ENCODE data around the gene FHL1. TPM values are rescaled to one million over a fixed set of nuclear protein-coding genes. Genes with fewer than 3 reads are reported as not detected.

The FHL1 gene
- total RNA-seq, 1 donor from 2014 or later: 26.8 TPM

- TF ChIP-seq CTCF (IDR thresholded peaks at IDR 0.05; ENCODE audit: unreplicated experiment): no peak
- no peaks in the 10 kb centered on the region for H3K27me3 Mint-ChIP-seq (ENCODE audit: low read depth)
- H3K9me3 Mint-ChIP-seq: peaks cover 4% of the 10 kb centered on the region
- peaks cover 19% of the 10 kb centered on the region for H3K36me3 Mint-ChIP-seq
- H3K4me3 Mint-ChIP-seq: no peak overlapping the region
- peaks cover 6% of the 10 kb centered on the region for H3K4me1 Mint-ChIP-seq
- H3K27ac Mint-ChIP-seq: no peak overlapping the region
- DNase-seq (ENCODE audit: low spot score in 2 of 2, unreplicated experiment in 2 of 2): no peak
Observed at GRCh38 chrX:136215559-136215958, 68.2 kb downstream of the FHL1 start.

GRCh38 chrX:136219893-136220292 lies 72.6 kb downstream of the FHL1 start:
- peaks cover 27% of the 10 kb centered on the region for H3K36me3 Mint-ChIP-seq

GRCh38 chrX:136220540-136220939 lies 73.2 kb downstream of the FHL1 start:
- Mint-ChIP-seq H3K9me3 (peaks cover 9% of the 10 kb centered on the region), H3K4me1 (no peaks in the 10 kb centered on the region), H3K27me3 (ENCODE audit: low read depth) (no peaks in the 10 kb centered on the region), H3K36me3 (peaks cover 27% of the 10 kb centered on the region), H3K27ac (no peak overlapping the region), H3K4me3 (no peak overlapping the region)
- no peak for TF ChIP-seq CTCF (IDR thresholded peaks at IDR 0.05; ENCODE audit: unreplicated experiment)
- no peak for DNase-seq (ENCODE audit: low spot score in 2 of 2, unreplicated experiment in 2 of 2)

More at GRCh38 chrX:136219893-136220292, 72.6 kb downstream of the FHL1 start:
- Mint-ChIP-seq H3K4me1 (peaks cover under 1% of the 10 kb centered on the region), H3K27ac (no peak overlapping the region), H3K9me3 (peaks cover 9% of the 10 kb centered on the region), H3K27me3 (ENCODE audit: low read depth) (no peaks in the 10 kb centered on the region), H3K4me3 (no peak overlapping the region)
- no peak for TF ChIP-seq CTCF (IDR thresholded peaks at IDR 0.05; ENCODE audit: unreplicated experiment)
- no peak for DNase-seq (ENCODE audit: low spot score in 2 of 2, unreplicated experiment in 2 of 2)

- no peak for DNase-seq (ENCODE audit: low spot score in 2 of 2, unreplicated experiment in 2 of 2)
- Mint-ChIP-seq H3K4me3 (no peak overlapping the region), H3K36me3 (peaks cover 29% of the 10 kb centered on the region), H3K27me3 (ENCODE audit: low read depth) (no peaks in the 10 kb centered on the region), H3K27ac (no peak overlapping the region), H3K4me1 (no peaks in the 10 kb centered on the region), H3K9me3 (peaks cover 9% of the 10 kb centered on the region)
- no peak for TF ChIP-seq CTCF (IDR thresholded peaks at IDR 0.05; ENCODE audit: unreplicated experiment)
Observed at GRCh38 chrX:136220951-136221350, 73.6 kb downstream of the FHL1 start.

- H3K36me3 Mint-ChIP-seq: peaks cover 29% of the 10 kb centered on the region
- peaks cover 9% of the 10 kb centered on the region for H3K9me3 Mint-ChIP-seq
- no peak overlapping the region for H3K4me3 Mint-ChIP-seq
- TF ChIP-seq CTCF (IDR thresholded peaks at IDR 0.05; ENCODE audit: unreplicated experiment): no peak
- no peaks in the 10 kb centered on the region for H3K4me1 Mint-ChIP-seq
- DNase-seq (ENCODE audit: low spot score in 2 of 2, unreplicated experiment in 2 of 2): no peak
- H3K27ac Mint-ChIP-seq: no peak overlapping the region
- no peaks in the 10 kb centered on the region for H3K27me3 Mint-ChIP-seq (ENCODE audit: low read depth)
Observed at GRCh38 chrX:136221851-136222513, 74.6 kb downstream of the FHL1 start.
